ENCODE measurements around the gene ARFGAP1. TPM values are rescaled to one million over a fixed set of nuclear protein-coding genes. Genes with fewer than 3 reads are reported as not detected.

The ARFGAP1 gene
- total RNA-seq, 1 donor from 2014 or later: 78.6 TPM

- no peak for DNase-seq (ENCODE audit: low read depth)
- no peak for TF ChIP-seq CTCF (conservative IDR thresholded peaks at IDR 0.05; ENCODE audit: low read depth, low read length)
- no peak overlapping the region for H3K4me3 ChIP-seq (ENCODE audit: low read depth, low read length)
These were observed 46.0 kb downstream of the ARFGAP1 start for GRCh38 chr20:63318391-63319163.

DNA sequence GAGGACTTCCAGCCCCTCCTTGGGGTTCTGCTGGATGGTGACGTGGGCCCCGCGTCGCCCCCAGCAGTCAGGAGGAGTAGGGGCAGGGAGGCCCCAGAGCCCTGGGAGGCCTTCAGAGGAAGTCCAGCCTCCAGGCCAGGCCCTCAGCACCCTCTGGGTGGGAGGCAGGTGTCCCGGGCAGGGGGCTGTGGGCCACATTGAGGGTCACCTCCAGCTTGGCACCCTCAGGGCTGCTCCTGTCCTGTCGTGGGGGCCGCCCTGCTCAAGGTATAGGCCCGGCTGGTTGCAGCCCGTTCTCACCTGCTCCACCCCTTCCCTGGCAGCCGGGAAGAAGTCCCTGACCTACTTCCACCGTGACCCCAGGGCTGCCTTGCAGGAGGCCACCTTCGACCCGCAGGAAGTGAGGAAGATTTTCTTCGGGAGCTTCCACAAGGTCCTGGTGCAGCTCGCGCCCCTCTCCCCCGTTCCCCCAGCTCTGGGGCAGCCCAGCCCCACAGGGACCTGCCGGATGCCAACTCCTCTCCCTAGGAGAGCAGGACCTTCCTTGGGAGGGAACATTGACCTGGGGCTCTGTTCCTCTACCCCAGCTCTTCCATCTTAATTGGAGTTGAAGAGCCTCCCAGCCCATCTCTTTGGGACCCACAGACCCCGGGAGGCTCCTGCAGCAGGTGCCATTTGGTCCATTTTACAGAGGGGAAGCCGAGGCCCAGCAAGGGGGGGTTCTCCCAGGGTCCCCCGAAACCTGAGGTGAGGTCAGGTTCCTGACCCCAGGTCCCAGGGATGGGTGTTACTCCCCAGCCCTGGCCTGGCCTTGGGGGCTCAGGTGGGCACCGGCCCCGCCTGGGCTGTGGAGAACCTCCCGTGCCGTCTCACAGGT, 46.8 kb downstream of the ARFGAP1 start:
- no peak for DNase-seq (ENCODE audit: low read depth)
- no peak for TF ChIP-seq CTCF (conservative IDR thresholded peaks at IDR 0.05; ENCODE audit: low read depth, low read length)

DNA sequence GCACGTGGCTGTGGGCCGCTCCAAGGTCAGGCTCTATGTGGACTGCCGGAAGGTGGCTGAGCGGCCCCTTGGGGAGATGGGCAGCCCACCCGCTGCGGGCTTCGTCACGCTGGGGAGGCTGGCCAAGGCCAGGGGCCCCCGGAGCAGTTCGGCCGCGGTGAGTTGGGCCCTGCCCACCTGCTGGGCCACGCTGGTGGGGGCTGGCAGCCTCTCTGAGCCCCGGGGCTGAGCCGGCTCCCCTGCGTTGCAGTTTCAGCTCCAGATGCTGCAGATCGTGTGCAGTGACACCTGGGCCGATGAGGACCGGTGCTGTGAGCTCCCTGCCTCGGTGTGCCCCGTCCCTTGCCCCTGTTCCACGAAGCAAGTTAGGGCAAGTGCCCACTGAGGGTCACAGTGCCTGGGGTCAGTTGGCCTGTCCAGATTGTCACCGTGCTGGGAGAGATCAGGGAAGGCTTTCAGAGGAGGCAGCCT, 47.5 kb downstream of the ARFGAP1 start:
- DNase-seq (ENCODE audit: low read depth): no peak
- TF ChIP-seq CTCF (conservative IDR thresholded peaks at IDR 0.05; ENCODE audit: low read depth, low read length): no peak
- H3K4me3 ChIP-seq (ENCODE audit: low read depth, low read length): no peak overlapping the region

More for the DNA sequence above, 46.8 kb downstream of the ARFGAP1 start:
- no peak overlapping the region for H3K4me3 ChIP-seq (ENCODE audit: low read depth, low read length)

DNA sequence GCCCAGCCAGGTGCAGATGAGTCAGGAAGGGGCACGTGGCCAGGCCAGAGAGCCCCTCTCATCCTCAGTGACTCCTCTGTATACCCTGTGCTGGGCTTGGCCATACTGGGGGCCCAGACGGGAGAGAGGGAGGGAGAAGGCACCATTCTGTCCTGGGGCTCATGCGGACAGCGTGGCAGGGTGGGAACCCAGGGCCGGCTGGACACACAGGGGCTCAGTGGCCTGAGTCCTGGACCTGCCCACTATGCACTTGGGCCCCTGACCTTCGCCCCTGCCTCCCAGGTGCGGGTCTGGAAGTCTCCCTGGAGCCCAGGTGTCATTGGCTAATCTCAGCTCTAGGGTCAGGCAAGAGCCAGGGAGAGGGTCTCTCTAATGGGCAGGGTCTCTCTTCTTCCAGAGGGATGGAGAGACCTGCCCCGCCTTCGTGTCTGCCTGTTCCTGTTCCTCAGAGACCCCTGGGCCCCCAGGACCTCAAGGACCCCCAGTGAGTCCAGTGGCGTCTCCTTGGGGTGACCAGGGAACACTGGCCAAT, 48.1 kb downstream of the ARFGAP1 start:
- no peak for DNase-seq (ENCODE audit: low read depth)
- no peak overlapping the region for H3K4me3 ChIP-seq (ENCODE audit: low read depth, low read length)
- TF ChIP-seq CTCF (conservative IDR thresholded peaks at IDR 0.05; ENCODE audit: low read depth, low read length): no peak

- TF ChIP-seq CTCF (conservative IDR thresholded peaks at IDR 0.05; ENCODE audit: low read depth, low read length): no peak
- no peak for DNase-seq (ENCODE audit: low read depth)
- H3K4me3 ChIP-seq (ENCODE audit: low read depth, low read length): no peak overlapping the region
These were observed 48.7 kb downstream of the ARFGAP1 start for GRCh38 chr20:63321148-63321831.

- DNase-seq (ENCODE audit: low read depth): no peak
- no peak overlapping the region for H3K4me3 ChIP-seq (ENCODE audit: low read depth, low read length)
- TF ChIP-seq CTCF (conservative IDR thresholded peaks at IDR 0.05; ENCODE audit: low read depth, low read length): no peak
These were observed 49.7 kb downstream of the ARFGAP1 start for GRCh38 chr20:63322146-63322932.
